Right cardiac atrium (tissue), 5 donors: Measurements from ENCODE around the gene PLEKHA8. TPM values are rescaled to one million over a fixed set of nuclear protein-coding genes. Genes with fewer than 3 reads are reported as not detected.

ENCODE experiments used
- ATAC-seq, 2 donors: fragments of 200-7000 bp; cut with Tn5 transposase; one replicate each; pipeline versions ENCODE4 v1.8.0 to v1.9.1; 2020; ENCODE audit warnings: moderate library complexity in 2 of 2, mild to moderate bottlenecking in 1 of 2
- DNase-seq, 3 donors: peaks; one replicate each; pipeline ENCODE4 v3.0.0-alpha.2; 2020
- H3K27ac ChIP-seq: one replicate; pipeline ENCODE4 v1.5.1; 2013; ENCODE audit warnings: mild to moderate bottlenecking, low read length, control low read depth, moderate library complexity
- H3K27me3 ChIP-seq: one replicate; pipeline ENCODE4 v1.6.1; 2013; ENCODE audit not compliant: control insufficient read depth, insufficient read depth
- H3K4me1 ChIP-seq: one replicate; pipeline ENCODE4 v1.6.1; 2013; ENCODE audit warnings: low read length; ENCODE audit not compliant: control insufficient read depth, insufficient read depth
- H3K4me3 ChIP-seq: one replicate; pipeline ENCODE4 v1.5.1; 2013; ENCODE audit warnings: low read length, control low read depth
- H3K9me3 ChIP-seq: one replicate; pipeline ENCODE4 v1.6.1; 2013; ENCODE audit warnings: low read length; ENCODE audit not compliant: control insufficient read depth
- WGBS: extraction: QIAGEN DNeasy Blood & Tissue Kit; methylation state at CpG from one replicate; pipeline ENCODE4 v1.1.7; 2013; 5-methylcytosine and 5-hydroxymethylcytosine counted together
- intact Hi-C, 4 donors: fragments of 100-400 bp; cut with DNase I; formaldehyde crosslinking; loops; one replicate each; pipeline versions ENCODE4 v1.11.0 to v1.14.0; 2022 to 2023
- polyA plus RNA-seq: library from polyadenylated mRNA; stranded (reverse); fragments of 200-250 nt; gene quantifications from one replicate; pipeline ENCODE4 v1.2.3, GENCODE V29; 2013
- total RNA-seq, 4 donors: library from RNA; stranded (reverse); fragmentation: NEBNext Ultra II Directional; extraction: Animal tissue kit (Norgen Biotek cat#: 25700); gene quantifications; one replicate each; pipeline ENCODE4 v1.2.1, GENCODE V29; 2021
- donor health status: healthy with polysubstance abuse.
- donor health status: DM: no; HTN: yes; CAD: no.
- donor health status: DM: no; HTN: no; CAD: no.
- donor health status: DM: no; HTN: yes; CAD: no; lungs with severe emphysema.
- donor health status: DM: yes; HTN: yes; CAD: no.

The PLEKHA8 gene
- total and polyA plus RNA-seq, 5 donors, result 1.7 to 5.6 (median 4.3) TPM

- no peaks in the 10 kb centered on the region for H3K27me3 ChIP-seq
- WGBS, result 60% methylated on average over 1 of the region's 1 CpG
- intact Hi-C loops, result no loop called here
- DNase-seq, result no peak
- H3K4me1 ChIP-seq, result no peaks in the 10 kb centered on the region
- no peak overlapping the region for H3K27ac ChIP-seq
- H3K4me3 ChIP-seq, result no peak overlapping the region
- no peaks in the 10 kb centered on the region for H3K9me3 ChIP-seq
- ATAC-seq, result no peak
These were observed 75.9 kb downstream of the PLEKHA8 start for GRCh38 chr7:30104157-30104556.

GRCh38 chr7:30112103-30112713 lies 84.0 kb downstream of the PLEKHA8 start:
- ATAC-seq, result no peak
- WGBS, result 94% methylated on average over 5 of the region's 5 CpGs

GRCh38 chr7:30113144-30113543 lies 84.9 kb downstream of the PLEKHA8 start:
- DNase-seq, result no peak
- H3K4me1 ChIP-seq, result no peaks in the 10 kb centered on the region
- H3K9me3 ChIP-seq, result no peaks in the 10 kb centered on the region
- no peak for ATAC-seq
- H3K4me3 ChIP-seq, result no peak overlapping the region
- H3K27ac ChIP-seq, result no peak overlapping the region
- H3K27me3 ChIP-seq, result no peaks in the 10 kb centered on the region
- intact Hi-C loops, result no loop called here

More at GRCh38 chr7:30112103-30112713, 84.0 kb downstream of the PLEKHA8 start:
- DNase-seq, result no peak
- no peaks in the 10 kb centered on the region for H3K27me3 ChIP-seq
- H3K4me1 ChIP-seq, result no peaks in the 10 kb centered on the region
- no peak overlapping the region for H3K4me3 ChIP-seq
- H3K9me3 ChIP-seq, result no peaks in the 10 kb centered on the region
- intact Hi-C loops, result no loop called here
- H3K27ac ChIP-seq, result no peak overlapping the region

GRCh38 chr7:30114536-30115238 lies 86.5 kb downstream of the PLEKHA8 start:
- intact Hi-C loops, result no loop called here
- Histone ChIP-seq H3K4me3 (no peak overlapping the region), H3K27ac (no peak overlapping the region), H3K4me1 (no peaks in the 10 kb centered on the region), H3K9me3 (no peaks in the 10 kb centered on the region), H3K27me3 (no peaks in the 10 kb centered on the region)
- ATAC-seq (no peak), DNase-seq (no peak)
- 54% methylated on average over 3 of the region's 3 CpGs for WGBS

- 88% methylated on average over 34 of the region's 34 CpGs for whole genome bisulfite sequencing
- intact Hi-C loops, result no loop called here
- ATAC-seq, result no peak
- no peak overlapping the region for H3K4me3 ChIP-seq
- no peak for DNase-seq
- H3K27ac ChIP-seq, result no peak overlapping the region
- no peaks in the 10 kb centered on the region for H3K27me3 ChIP-seq
- no peaks in the 10 kb centered on the region for H3K4me1 ChIP-seq
- no peaks in the 10 kb centered on the region for H3K9me3 ChIP-seq
These were observed 87.6 kb downstream of the PLEKHA8 start for GRCh38 chr7:30115709-30116297.

GRCh38 chr7:30116771-30117170 lies 88.6 kb downstream of the PLEKHA8 start:
- WGBS, result 45% methylated on average over 6 of the region's 6 CpGs
- Histone ChIP-seq H3K4me3 (no peak overlapping the region), H3K9me3 (no peaks in the 10 kb centered on the region), H3K4me1 (no peaks in the 10 kb centered on the region), H3K27me3 (no peaks in the 10 kb centered on the region), H3K27ac (no peak overlapping the region)
- intact Hi-C loops, result no loop called here
- DNase-seq (peak in 2 of 3 donors; percentile 41 to 72), ATAC-seq (peak; percentile 70 to 86)

GRCh38 chr7:30117896-30118295 lies 89.7 kb downstream of the PLEKHA8 start:
- H3K4me1 ChIP-seq, result no peaks in the 10 kb centered on the region
- no peak overlapping the region for H3K27ac ChIP-seq
- DNase-seq (no peak), ATAC-seq (peak in 1 of 2 donors; percentile 36)
- no peaks in the 10 kb centered on the region for H3K9me3 ChIP-seq
- 67% methylated on average over 4 of the region's 4 CpGs for WGBS
- H3K4me3 ChIP-seq, result no peak overlapping the region
- intact Hi-C loops, result no loop called here
- no peaks in the 10 kb centered on the region for H3K27me3 ChIP-seq

GRCh38 chr7:30119890-30120577 lies 91.8 kb downstream of the PLEKHA8 start:
- H3K27ac ChIP-seq, result no peak overlapping the region
- DNase-seq (no peak), ATAC-seq (no peak)
- H3K27me3 ChIP-seq, result no peaks in the 10 kb centered on the region
- no peaks in the 10 kb centered on the region for H3K9me3 ChIP-seq
- WGBS, result 89% methylated on average over 4 of the region's 4 CpGs
- H3K4me3 ChIP-seq, result no peak overlapping the region
- H3K4me1 ChIP-seq, result no peaks in the 10 kb centered on the region
- intact Hi-C loops, result no loop called here

GRCh38 chr7:30133736-30134610 lies 105.8 kb downstream of the PLEKHA8 start:
- intact Hi-C loops, result no loop called here
- Histone ChIP-seq H3K4me3 (peak overlapping the region; percentile 78), H3K4me1 (peaks cover 4% of the 10 kb centered on the region), H3K27ac (peak overlapping the region; percentile 81), H3K27me3 (no peaks in the 10 kb centered on the region), H3K9me3 (no peaks in the 10 kb centered on the region)
- DNase-seq, result no peak
- WGBS, result 33% methylated on average over 13 of the region's 13 CpGs
- ATAC-seq, result no peak

GRCh38 chr7:30134611-30135300 lies 106.5 kb downstream of the PLEKHA8 start, which contains the start of gene MTURN:
MTURN (plus strand) TSS chr7:30134986; CDS start chr7:30135137, 151 bp downstream.
- Histone ChIP-seq H3K9me3 (no peaks in the 10 kb centered on the region), H3K4me1 (peaks cover 4% of the 10 kb centered on the region), H3K4me3 (peak within 1 kb of the TSS; percentile 78), H3K27ac (peak within 1 kb of the TSS; percentile 81), H3K27me3 (no peaks in the 10 kb centered on the region)
- WGBS, result under 1% methylated on average over 99 of the region's 99 CpGs
- DNase-seq (peak; percentile 93 to 98 (median 96)), ATAC-seq (peak; percentile 82 to 89)
- intact Hi-C loops, result no loop called here
